ENCODE data around the gene GPR27. TPM values are rescaled to one million over a fixed set of nuclear protein-coding genes. Genes with fewer than 3 reads are reported as not detected.
A peak's percentile ranks its signal among the peaks of the same experiment; 100 is the strongest.

The GPR27 gene
- total RNA-seq, 1 donor, result not detected

DNA sequence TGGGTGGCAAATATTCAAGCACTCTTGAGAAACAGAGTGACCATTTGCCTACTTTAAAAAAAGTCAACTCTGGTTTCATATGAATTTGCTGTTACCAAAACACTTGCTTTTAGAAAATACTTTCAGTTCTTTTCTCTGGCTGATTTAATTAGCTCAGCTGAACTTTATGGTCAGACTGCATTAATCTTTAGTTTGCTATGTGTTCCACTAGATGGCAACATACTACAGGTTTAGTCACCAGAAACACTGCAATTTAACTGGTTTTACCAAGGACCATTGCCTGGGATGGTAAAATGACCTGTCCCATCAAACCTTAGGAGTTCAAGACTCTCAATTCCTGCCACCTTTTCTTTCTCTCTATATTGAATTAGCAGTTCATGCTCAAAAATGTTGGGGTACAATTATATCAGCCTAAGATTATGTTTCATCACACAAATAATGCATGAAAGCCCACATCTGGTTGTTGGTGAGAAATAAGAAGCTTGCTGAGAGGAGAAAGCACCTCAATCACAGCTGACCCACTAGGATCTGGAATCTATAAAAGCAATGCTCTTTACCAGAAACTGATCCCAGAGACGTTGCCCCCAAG is 42.7 kb upstream of the GPR27 start:
- peak; percentile 67 for DNase-seq (ENCODE audit: low read depth)
- H3K4me3 ChIP-seq (ENCODE audit: low read depth, low read length), result no peak overlapping the region
- TF ChIP-seq, protein P1, sequence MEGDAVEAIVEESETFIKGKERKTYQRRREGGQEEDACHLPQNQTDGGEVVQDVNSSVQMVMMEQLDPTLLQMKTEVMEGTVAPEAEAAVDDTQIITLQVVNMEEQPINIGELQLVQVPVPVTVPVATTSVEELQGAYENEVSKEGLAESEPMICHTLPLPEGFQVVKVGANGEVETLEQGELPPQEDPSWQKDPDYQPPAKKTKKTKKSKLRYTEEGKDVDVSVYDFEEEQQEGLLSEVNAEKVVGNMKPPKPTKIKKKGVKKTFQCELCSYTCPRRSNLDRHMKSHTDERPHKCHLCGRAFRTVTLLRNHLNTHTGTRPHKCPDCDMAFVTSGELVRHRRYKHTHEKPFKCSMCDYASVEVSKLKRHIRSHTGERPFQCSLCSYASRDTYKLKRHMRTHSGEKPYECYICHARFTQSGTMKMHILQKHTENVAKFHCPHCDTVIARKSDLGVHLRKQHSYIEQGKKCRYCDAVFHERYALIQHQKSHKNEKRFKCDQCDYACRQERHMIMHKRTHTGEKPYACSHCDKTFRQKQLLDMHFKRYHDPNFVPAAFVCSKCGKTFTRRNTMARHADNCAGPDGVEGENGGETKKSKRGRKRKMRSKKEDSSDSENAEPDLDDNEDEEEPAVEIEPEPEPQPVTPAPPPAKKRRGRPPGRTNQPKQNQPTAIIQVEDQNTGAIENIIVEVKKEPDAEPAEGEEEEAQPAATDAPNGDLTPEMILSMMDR (IDR thresholded peaks at IDR 0.05; ENCODE audit: insufficient read depth, low read depth, low read length), result peak; percentile 67

DNA sequence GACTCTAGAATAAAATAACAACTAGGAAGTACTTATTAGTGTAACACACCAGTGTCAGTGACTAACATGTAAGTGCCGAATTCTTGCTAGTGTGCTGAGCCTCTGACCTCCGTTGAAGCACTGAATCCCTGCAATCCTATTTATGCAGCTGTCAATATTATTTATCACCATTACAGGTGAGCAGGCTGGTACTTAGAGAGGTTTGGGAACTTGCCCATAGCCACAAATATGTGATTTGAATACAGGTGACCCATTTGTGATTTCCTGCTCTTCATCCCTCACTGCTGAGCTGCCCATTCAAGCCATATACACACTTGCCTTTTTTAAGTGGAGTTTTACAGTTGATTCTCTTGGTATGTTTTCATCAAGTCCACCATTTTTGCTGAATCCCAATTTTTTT is 40.6 kb upstream of the GPR27 start:
- TF ChIP-seq, protein P1 (IDR thresholded peaks at IDR 0.05; ENCODE audit: insufficient read depth, low read depth, low read length), result no peak
- H3K4me3 ChIP-seq (ENCODE audit: low read depth, low read length), result no peak overlapping the region
- no peak for DNase-seq (ENCODE audit: low read depth)

DNA sequence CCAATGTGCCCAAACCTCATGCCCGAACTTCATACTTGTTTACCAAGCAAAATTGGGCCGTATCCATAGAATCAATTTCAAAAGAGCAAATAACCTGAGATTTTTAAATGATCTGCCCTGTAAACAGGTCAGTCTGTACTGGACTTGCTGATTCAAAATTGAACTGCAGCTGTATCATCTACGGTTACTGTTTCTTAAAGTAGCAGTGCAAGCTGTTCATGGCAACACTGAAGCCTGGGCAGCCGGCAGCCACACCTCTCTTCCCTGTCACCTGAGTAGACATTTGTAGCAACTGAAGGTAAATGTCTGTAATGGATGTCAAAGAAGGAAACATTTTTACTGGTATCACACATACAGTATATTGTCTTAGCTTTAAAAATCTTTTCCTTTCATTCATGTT is 39.1 kb upstream of the GPR27 start:
- no peak overlapping the region for H3K4me3 ChIP-seq (ENCODE audit: low read depth, low read length)
- TF ChIP-seq, protein P1 (IDR thresholded peaks at IDR 0.05; ENCODE audit: insufficient read depth, low read depth, low read length), result no peak
- DNase-seq (ENCODE audit: low read depth), result no peak

GRCh38 chr3:71718072-71718471 is 35.6 kb upstream of the GPR27 start:
- TF ChIP-seq, protein P1 (IDR thresholded peaks at IDR 0.05; ENCODE audit: insufficient read depth, low read depth, low read length), result no peak
- H3K4me3 ChIP-seq (ENCODE audit: low read depth, low read length), result no peak overlapping the region
- no peak for DNase-seq (ENCODE audit: low read depth)

- H3K4me3 ChIP-seq (ENCODE audit: low read depth, low read length), result no peak overlapping the region
- DNase-seq (ENCODE audit: low read depth), result no peak
- TF ChIP-seq, protein P1 (IDR thresholded peaks at IDR 0.05; ENCODE audit: insufficient read depth, low read depth, low read length), result no peak
Observed at GRCh38 chr3:71721002-71721401, 32.7 kb upstream of the GPR27 start.

- H3K4me3 ChIP-seq (ENCODE audit: low read depth, low read length), result no peak overlapping the region
- no peak for DNase-seq (ENCODE audit: low read depth)
- TF ChIP-seq, protein P1 (IDR thresholded peaks at IDR 0.05; ENCODE audit: insufficient read depth, low read depth, low read length), result no peak
Observed at GRCh38 chr3:71721651-71722157, 32.0 kb upstream of the GPR27 start.

GRCh38 chr3:71722693-71723092 is 31.0 kb upstream of the GPR27 start:
- no peak overlapping the region for H3K4me3 ChIP-seq (ENCODE audit: low read depth, low read length)

More at GRCh38 chr3:71722693-71723092, 31.0 kb upstream of the GPR27 start:
- TF ChIP-seq, protein P1 (IDR thresholded peaks at IDR 0.05; ENCODE audit: insufficient read depth, low read depth, low read length), result no peak
- no peak for DNase-seq (ENCODE audit: low read depth)

Data from fibroblast of villous mesenchyme (primary cell).